ENCODE data around the gene USP6NL. TPM values are rescaled to one million over a fixed set of nuclear protein-coding genes. Genes with fewer than 3 reads are reported as not detected.

Gene USP6NL
- total and polyA plus RNA-seq, 9 of the 15 experiments (the other 6 are each of a cell fraction or from before 2014, with no cell fraction given): 3.2 to 26.6 (median 19.8) TPM

DNA sequence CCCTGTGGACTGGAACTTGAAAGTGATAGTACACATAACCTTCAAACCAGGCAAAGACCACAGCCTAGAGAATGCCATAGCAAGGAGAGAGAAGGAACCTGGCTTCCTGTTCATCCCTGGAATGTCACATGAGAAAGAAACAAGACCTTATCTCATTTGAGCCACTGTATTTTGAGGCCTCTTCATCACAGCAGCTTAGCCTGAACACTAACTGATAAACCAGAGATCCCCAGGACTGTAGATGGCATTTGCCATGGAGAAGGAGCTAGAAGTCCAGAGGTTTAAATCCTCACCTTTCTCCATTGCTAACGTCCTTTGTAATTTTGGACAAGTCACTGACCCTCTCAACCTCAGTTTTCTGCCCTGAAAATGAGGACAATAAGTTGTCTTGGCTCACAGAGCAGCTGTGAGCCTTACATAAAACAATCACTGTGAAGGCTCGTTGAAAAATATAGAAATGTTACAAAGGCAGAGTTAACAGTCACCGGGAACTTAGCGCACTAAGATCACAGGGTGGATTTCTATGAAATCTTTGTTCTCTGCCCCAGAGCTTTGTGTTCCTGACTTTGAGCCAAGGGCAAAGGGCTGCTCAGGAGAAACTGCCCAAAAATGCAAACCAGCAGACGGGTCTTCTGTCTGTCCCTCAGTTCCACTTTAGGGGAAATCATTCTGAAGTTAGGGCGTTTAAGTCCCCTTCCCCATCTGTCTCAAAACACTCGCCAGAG lies 197.0 kb downstream of the USP6NL start (continued):
- TF ChIP-seq, protein P1, sequence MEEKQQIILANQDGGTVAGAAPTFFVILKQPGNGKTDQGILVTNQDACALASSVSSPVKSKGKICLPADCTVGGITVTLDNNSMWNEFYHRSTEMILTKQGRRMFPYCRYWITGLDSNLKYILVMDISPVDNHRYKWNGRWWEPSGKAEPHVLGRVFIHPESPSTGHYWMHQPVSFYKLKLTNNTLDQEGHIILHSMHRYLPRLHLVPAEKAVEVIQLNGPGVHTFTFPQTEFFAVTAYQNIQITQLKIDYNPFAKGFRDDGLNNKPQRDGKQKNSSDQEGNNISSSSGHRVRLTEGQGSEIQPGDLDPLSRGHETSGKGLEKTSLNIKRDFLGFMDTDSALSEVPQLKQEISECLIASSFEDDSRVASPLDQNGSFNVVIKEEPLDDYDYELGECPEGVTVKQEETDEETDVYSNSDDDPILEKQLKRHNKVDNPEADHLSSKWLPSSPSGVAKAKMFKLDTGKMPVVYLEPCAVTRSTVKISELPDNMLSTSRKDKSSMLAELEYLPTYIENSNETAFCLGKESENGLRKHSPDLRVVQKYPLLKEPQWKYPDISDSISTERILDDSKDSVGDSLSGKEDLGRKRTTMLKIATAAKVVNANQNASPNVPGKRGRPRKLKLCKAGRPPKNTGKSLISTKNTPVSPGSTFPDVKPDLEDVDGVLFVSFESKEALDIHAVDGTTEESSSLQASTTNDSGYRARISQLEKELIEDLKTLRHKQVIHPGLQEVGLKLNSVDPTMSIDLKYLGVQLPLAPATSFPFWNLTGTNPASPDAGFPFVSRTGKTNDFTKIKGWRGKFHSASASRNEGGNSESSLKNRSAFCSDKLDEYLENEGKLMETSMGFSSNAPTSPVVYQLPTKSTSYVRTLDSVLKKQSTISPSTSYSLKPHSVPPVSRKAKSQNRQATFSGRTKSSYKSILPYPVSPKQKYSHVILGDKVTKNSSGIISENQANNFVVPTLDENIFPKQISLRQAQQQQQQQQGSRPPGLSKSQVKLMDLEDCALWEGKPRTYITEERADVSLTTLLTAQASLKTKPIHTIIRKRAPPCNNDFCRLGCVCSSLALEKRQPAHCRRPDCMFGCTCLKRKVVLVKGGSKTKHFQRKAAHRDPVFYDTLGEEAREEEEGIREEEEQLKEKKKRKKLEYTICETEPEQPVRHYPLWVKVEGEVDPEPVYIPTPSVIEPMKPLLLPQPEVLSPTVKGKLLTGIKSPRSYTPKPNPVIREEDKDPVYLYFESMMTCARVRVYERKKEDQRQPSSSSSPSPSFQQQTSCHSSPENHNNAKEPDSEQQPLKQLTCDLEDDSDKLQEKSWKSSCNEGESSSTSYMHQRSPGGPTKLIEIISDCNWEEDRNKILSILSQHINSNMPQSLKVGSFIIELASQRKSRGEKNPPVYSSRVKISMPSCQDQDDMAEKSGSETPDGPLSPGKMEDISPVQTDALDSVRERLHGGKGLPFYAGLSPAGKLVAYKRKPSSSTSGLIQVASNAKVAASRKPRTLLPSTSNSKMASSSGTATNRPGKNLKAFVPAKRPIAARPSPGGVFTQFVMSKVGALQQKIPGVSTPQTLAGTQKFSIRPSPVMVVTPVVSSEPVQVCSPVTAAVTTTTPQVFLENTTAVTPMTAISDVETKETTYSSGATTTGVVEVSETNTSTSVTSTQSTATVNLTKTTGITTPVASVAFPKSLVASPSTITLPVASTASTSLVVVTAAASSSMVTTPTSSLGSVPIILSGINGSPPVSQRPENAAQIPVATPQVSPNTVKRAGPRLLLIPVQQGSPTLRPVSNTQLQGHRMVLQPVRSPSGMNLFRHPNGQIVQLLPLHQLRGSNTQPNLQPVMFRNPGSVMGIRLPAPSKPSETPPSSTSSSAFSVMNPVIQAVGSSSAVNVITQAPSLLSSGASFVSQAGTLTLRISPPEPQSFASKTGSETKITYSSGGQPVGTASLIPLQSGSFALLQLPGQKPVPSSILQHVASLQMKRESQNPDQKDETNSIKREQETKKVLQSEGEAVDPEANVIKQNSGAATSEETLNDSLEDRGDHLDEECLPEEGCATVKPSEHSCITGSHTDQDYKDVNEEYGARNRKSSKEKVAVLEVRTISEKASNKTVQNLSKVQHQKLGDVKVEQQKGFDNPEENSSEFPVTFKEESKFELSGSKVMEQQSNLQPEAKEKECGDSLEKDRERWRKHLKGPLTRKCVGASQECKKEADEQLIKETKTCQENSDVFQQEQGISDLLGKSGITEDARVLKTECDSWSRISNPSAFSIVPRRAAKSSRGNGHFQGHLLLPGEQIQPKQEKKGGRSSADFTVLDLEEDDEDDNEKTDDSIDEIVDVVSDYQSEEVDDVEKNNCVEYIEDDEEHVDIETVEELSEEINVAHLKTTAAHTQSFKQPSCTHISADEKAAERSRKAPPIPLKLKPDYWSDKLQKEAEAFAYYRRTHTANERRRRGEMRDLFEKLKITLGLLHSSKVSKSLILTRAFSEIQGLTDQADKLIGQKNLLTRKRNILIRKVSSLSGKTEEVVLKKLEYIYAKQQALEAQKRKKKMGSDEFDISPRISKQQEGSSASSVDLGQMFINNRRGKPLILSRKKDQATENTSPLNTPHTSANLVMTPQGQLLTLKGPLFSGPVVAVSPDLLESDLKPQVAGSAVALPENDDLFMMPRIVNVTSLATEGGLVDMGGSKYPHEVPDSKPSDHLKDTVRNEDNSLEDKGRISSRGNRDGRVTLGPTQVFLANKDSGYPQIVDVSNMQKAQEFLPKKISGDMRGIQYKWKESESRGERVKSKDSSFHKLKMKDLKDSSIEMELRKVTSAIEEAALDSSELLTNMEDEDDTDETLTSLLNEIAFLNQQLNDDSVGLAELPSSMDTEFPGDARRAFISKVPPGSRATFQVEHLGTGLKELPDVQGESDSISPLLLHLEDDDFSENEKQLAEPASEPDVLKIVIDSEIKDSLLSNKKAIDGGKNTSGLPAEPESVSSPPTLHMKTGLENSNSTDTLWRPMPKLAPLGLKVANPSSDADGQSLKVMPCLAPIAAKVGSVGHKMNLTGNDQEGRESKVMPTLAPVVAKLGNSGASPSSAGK (IDR thresholded peaks at IDR 0.05): no peak
- TF ChIP-seq, protein P2, sequence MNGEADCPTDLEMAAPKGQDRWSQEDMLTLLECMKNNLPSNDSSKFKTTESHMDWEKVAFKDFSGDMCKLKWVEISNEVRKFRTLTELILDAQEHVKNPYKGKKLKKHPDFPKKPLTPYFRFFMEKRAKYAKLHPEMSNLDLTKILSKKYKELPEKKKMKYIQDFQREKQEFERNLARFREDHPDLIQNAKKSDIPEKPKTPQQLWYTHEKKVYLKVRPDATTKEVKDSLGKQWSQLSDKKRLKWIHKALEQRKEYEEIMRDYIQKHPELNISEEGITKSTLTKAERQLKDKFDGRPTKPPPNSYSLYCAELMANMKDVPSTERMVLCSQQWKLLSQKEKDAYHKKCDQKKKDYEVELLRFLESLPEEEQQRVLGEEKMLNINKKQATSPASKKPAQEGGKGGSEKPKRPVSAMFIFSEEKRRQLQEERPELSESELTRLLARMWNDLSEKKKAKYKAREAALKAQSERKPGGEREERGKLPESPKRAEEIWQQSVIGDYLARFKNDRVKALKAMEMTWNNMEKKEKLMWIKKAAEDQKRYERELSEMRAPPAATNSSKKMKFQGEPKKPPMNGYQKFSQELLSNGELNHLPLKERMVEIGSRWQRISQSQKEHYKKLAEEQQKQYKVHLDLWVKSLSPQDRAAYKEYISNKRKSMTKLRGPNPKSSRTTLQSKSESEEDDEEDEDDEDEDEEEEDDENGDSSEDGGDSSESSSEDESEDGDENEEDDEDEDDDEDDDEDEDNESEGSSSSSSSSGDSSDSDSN (IDR thresholded peaks at IDR 0.05; ENCODE audit: borderline replicate concordance in 1 of 2, low read depth in 2 of 2, low read length in 2 of 2): no peak
- TF ChIP-seq ARID1B (IDR thresholded peaks at IDR 0.05): 0 out of 2 replicates have a peak, but pooled peaks have one; percentile 34
- no peak for TF ChIP-seq NCOR1 (IDR thresholded peaks at IDR 0.05)
- no peak for TF ChIP-seq TRIM28 (IDR thresholded peaks at IDR 0.05)
